Neural cell (in vitro differentiated cells): ENCODE results near the gene PTPN9. TPM values are rescaled to one million over a fixed set of nuclear protein-coding genes. Genes with fewer than 3 reads are reported as not detected.

ENCODE experiments used
- H2AFZ ChIP-seq: fragments of 200-600, 300-800 bp; sonication (generic), shearing (Covaris generic); 2 replicates; pipeline ENCODE4 v1.6.0; 2014; ENCODE audit warnings: low read depth, mild to moderate bottlenecking, antibody characterized with exemption, low read length, moderate library complexity
- H3F3A ChIP-seq: fragments of 200-600 bp; shearing (Covaris generic); 2 replicates; pipeline ENCODE4 v1.6.1; 2016; ENCODE audit warnings: mild to moderate bottlenecking, moderate library complexity, mixed read lengths, antibody characterized with exemption, low read length; ENCODE audit not compliant: insufficient read depth, poor library complexity, severe bottlenecking
- H3K27ac ChIP-seq: fragments of 200-600, 300-800 bp; sonication (generic), shearing (Covaris generic); 2 replicates; pipeline ENCODE4 v1.5.1; 2014; ENCODE audit warnings: mild to moderate bottlenecking, low read length, moderate library complexity
- H3K27me3 ChIP-seq: fragments of 300-800, 200-600 bp; sonication (generic), shearing (Covaris generic); 2 replicates; pipeline ENCODE4 v1.6.0; 2014; ENCODE audit warnings: mild to moderate bottlenecking, low read depth, low read length, moderate library complexity; ENCODE audit not compliant: insufficient read depth
- H3K36me3 ChIP-seq: fragments of 300-800, 200-600 bp; sonication (generic), shearing (Covaris generic); 2 replicates; pipeline ENCODE4 v1.5.1; 2014; ENCODE audit warnings: mild to moderate bottlenecking, antibody characterized with exemption, low read length, moderate library complexity; ENCODE audit not compliant: insufficient read depth
- H3K4me2 ChIP-seq: fragments of 300-800, 200-600 bp; sonication (generic), shearing (Covaris generic); 2 replicates; pipeline ENCODE4 v1.6.0; 2014; ENCODE audit warnings: mild to moderate bottlenecking, low read length
- H3K4me3 ChIP-seq: fragments of 300-800, 200-600 bp; sonication (generic), shearing (Covaris generic); 2 replicates; pipeline ENCODE4 v1.5.1; 2014; ENCODE audit warnings: mild to moderate bottlenecking, low read length, moderate library complexity
- H3K79me2 ChIP-seq: fragments of 200-600 bp; shearing (Covaris generic); replicated peaks from 2 replicates; pipeline ENCODE4 v1.6.0; 2014; ENCODE audit warnings: mild to moderate bottlenecking, low read length, moderate library complexity; ENCODE audit not compliant: insufficient read depth
- H3K9ac ChIP-seq: fragments of 300-800, 200-600 bp; sonication (generic), shearing (Covaris generic); 2 replicates; pipeline ENCODE4 v1.6.1; 2016; ENCODE audit warnings: mild to moderate bottlenecking, low read length, mixed read lengths
- H3K9me2 ChIP-seq: fragments of 200-600 bp; shearing (Covaris generic); 2 replicates; pipeline ENCODE4 v1.6.1; 2016; ENCODE audit warnings: mild to moderate bottlenecking, low read length, mixed read lengths; ENCODE audit not compliant: insufficient read depth
- H3K9me3 ChIP-seq: fragments of 200-600, 300-800 bp; sonication (generic), shearing (Covaris generic); 2 replicates; pipeline ENCODE4 v1.6.1; 2016; ENCODE audit warnings: mild to moderate bottlenecking, mixed run types, low read length, moderate library complexity, mixed read lengths
- H4K20me1 ChIP-seq: fragments of 200-600 bp; shearing (Covaris generic); 2 replicates; pipeline ENCODE4 v1.6.1; 2016; ENCODE audit warnings: mild to moderate bottlenecking, mixed run types; ENCODE audit not compliant: insufficient read depth
- CTCF ChIP-seq: fragments of 450-650 bp; IDR thresholded peaks from 2 replicates; pipeline ENCODE4 v1.5.1; 2014; ENCODE audit warnings: antibody characterized with exemption, mild to moderate bottlenecking, moderate library complexity; ENCODE audit not compliant: poor library complexity, severe bottlenecking
- EP300 ChIP-seq: fragments of 450-650 bp; conservative IDR thresholded peaks from 2 replicates; pipeline ENCODE4 v1.6.1; 2014; ENCODE audit warnings: antibody characterized with exemption, mild to moderate bottlenecking, moderate library complexity; ENCODE audit not compliant: poor library complexity, severe bottlenecking
- EZH2 ChIP-seq: fragments of 200-600, 300-800 bp; shearing (Covaris generic), sonication (generic); IDR thresholded peaks from 2 replicates; pipeline ENCODE4 v1.6.1; 2014; ENCODE audit warnings: antibody characterized with exemption, low read length, borderline replicate concordance, mild to moderate bottlenecking; ENCODE audit not compliant: insufficient read depth, poor library complexity, severe bottlenecking
- MXI1 ChIP-seq: fragments of 450-650 bp; conservative IDR thresholded peaks from 2 replicates; pipeline ENCODE4 v1.6.1; 2014; ENCODE audit warnings: antibody characterized with exemption, mild to moderate bottlenecking; ENCODE audit not compliant: poor library complexity, severe bottlenecking
- POLR2AphosphoS5 ChIP-seq: IDR thresholded peaks from 2 replicates; pipeline ENCODE4 v1.6.1; 2012
- RAD21 ChIP-seq: fragments of 450-650 bp; conservative IDR thresholded peaks from 2 replicates; pipeline ENCODE4 v1.6.1; 2014; ENCODE audit warnings: antibody characterized with exemption, mild to moderate bottlenecking, moderate library complexity
- REST ChIP-seq: IDR thresholded peaks from 2 replicates; pipeline ENCODE4 v1.6.1; 2012; ENCODE audit warnings: borderline replicate concordance
- SMC3 ChIP-seq: fragments of 450-650 bp; conservative IDR thresholded peaks from 2 replicates; pipeline ENCODE4 v1.6.1; 2014; ENCODE audit warnings: antibody characterized with exemption, mild to moderate bottlenecking, moderate library complexity; ENCODE audit not compliant: poor library complexity
- TAF1 ChIP-seq: IDR thresholded peaks from 2 replicates; pipeline ENCODE4 v1.6.1; 2012; ENCODE audit warnings: low read depth
- polyA plus RNA-seq: library from polyadenylated mRNA; depleted of rRNA; stranded (reverse); fragments of >200 nt; gene quantifications from 2 replicates; pipeline ENCODE4 v1.2.3, GENCODE V29; 2014

The PTPN9 gene
- polyA plus RNA-seq, 1 donor from 2014 or later = 33.1 TPM

GRCh38 chr15:75565062-75565970, 13.8 kb downstream of the PTPN9 start:
- Histone ChIP-seq H4K20me1 (no peaks in the 10 kb centered on the region), H3K9me2 (no peaks in the 10 kb centered on the region), H3K27me3 (no peaks in the 10 kb centered on the region), H3K4me2 (no peak overlapping the region), H3K9ac (no peak overlapping the region), H2AFZ (no peak overlapping the region), H3F3A (no peaks in the 10 kb centered on the region), H3K36me3 (no peaks in the 10 kb centered on the region), H3K4me3 (no peak overlapping the region), H3K9me3 (no peaks in the 10 kb centered on the region), H3K27ac (no peak overlapping the region), H3K79me2 (peaks cover 38% of the 10 kb centered on the region)
- no peak for TF ChIP-seq POLR2AphosphoS5
- TF ChIP-seq EP300 = no peak
- no peak for TF ChIP-seq TAF1
- TF ChIP-seq MXI1 = no peak
- TF ChIP-seq EZH2 = no peak
- no peak for TF ChIP-seq CTCF
- TF ChIP-seq RAD21 = no peak
- no peak for TF ChIP-seq SMC3
- no peak for TF ChIP-seq REST

GRCh38 chr15:75561888-75562287, 17.2 kb downstream of the PTPN9 start:
- no peak overlapping the region for H3K4me2 ChIP-seq

More at GRCh38 chr15:75561888-75562287, 17.2 kb downstream of the PTPN9 start:
- Histone ChIP-seq H2AFZ (no peak overlapping the region), H4K20me1 (no peaks in the 10 kb centered on the region), H3K27me3 (no peaks in the 10 kb centered on the region), H3K4me3 (no peak overlapping the region), H3F3A (no peaks in the 10 kb centered on the region), H3K27ac (no peak overlapping the region), H3K9me2 (no peaks in the 10 kb centered on the region), H3K79me2 (peaks cover 23% of the 10 kb centered on the region), H3K9me3 (no peaks in the 10 kb centered on the region), H3K9ac (no peak overlapping the region), H3K36me3 (no peaks in the 10 kb centered on the region)
- TF ChIP-seq SMC3 (no peak), MXI1 (no peak), CTCF (no peak), EZH2 (no peak), RAD21 (no peak), REST (no peak)
